ENCODE results near the gene SUN1. TPM values are rescaled to one million over a fixed set of nuclear protein-coding genes. Genes with fewer than 3 reads are reported as not detected.

Gene SUN1
- total and polyA plus RNA-seq, 10 of the 15 experiments (the other 5 are each of a cell fraction or from before 2014, with no cell fraction given) = 27.8 to 107 (median 65.8) TPM

DNA sequence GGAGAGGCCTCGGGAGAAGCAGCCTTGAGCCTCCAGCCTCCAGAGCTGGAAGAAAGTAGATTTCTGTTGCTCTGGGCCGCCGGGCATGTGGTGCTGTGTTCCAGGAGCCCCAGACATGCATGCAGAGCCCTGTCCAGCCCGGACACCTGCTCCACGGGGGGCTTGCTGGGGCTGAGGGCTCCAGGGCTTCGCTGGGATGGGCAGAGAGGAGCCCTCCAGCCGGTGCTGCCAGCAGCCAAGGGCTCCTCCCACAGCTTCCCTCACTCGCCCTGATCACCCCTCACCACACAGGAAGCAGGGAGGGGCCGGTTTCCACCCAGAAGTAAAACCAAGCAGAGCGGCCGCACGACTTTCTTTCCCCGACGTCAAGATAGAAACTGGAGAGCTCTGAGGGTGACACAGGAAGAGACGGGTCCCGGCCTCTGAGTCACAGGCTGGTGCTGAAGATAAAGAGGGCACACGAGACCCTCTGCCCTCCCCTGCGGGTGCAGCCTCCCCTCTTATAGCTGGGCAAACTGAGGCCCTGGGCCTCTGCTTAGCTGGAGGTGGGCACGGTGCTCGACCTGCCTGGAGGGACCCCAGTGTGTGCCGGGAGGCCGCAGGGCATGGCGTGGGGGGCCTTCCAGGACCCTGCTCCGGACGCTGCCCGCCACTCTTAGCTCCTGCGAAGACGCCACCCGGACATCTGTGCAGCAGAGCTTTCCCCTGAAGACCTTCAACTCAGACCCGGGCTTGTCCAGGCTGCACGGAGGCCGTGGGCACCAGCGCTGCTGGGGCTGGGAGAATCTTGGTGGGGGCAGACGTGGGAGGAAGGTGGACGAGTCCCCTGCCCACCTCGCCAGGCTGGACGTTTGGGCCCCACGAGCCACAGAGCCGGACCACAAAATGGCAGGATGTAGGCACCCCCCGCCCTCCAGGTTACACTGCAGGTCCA, 91.1 kb downstream of the SUN1 start (continued):
- TF ChIP-seq MYC (IDR thresholded peaks at IDR 0.05; ENCODE audit: insufficient read depth, insufficient read length, insufficient replicate concordance, low read length, severe bottlenecking) (no peak), FOXM1 (IDR thresholded peaks at IDR 0.05; ENCODE audit: low read depth, low read length) (peak; percentile 65; the same call in 1 of the 2 replicates), MXI1 (IDR thresholded peaks at IDR 0.05; ENCODE audit: low read depth, low read length) (peak; percentile 67; the same call in 1 of the 2 replicates), NFYA (IDR thresholded peaks at IDR 0.05; ENCODE audit: borderline replicate concordance, low read depth, low read length) (no peak), HDAC2 (IDR thresholded peaks at IDR 0.05) (no peak), NFXL1 (IDR thresholded peaks at IDR 0.05; ENCODE audit: borderline replicate concordance) (no peak), GABPA (IDR thresholded peaks at IDR 0.05; ENCODE audit: low read depth) (no peak), RELA (IDR thresholded peaks at IDR 0.05; ENCODE audit: borderline replicate concordance, partially characterized antibody) (no peak), PAX5 (IDR thresholded peaks at IDR 0.05; ENCODE audit: borderline replicate concordance, low read depth, low read length) (peak; percentile 85), ASH2L (IDR thresholded peaks at IDR 0.05; ENCODE audit: borderline replicate concordance, low read depth) (no peak), EED (IDR thresholded peaks at IDR 0.05; ENCODE audit: low read depth) (peak; percentile 87), SIX5 (IDR thresholded peaks at IDR 0.05; ENCODE audit: low read depth, low read length, severe bottlenecking) (no peak)
- TF ChIP-seq, protein P1, sequence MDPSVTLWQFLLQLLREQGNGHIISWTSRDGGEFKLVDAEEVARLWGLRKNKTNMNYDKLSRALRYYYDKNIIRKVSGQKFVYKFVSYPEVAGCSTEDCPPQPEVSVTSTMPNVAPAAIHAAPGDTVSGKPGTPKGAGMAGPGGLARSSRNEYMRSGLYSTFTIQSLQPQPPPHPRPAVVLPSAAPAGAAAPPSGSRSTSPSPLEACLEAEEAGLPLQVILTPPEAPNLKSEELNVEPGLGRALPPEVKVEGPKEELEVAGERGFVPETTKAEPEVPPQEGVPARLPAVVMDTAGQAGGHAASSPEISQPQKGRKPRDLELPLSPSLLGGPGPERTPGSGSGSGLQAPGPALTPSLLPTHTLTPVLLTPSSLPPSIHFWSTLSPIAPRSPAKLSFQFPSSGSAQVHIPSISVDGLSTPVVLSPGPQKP (IDR thresholded peaks at IDR 0.05; ENCODE audit: low read depth, low read length) = no peak
- TF ChIP-seq, protein P2, sequence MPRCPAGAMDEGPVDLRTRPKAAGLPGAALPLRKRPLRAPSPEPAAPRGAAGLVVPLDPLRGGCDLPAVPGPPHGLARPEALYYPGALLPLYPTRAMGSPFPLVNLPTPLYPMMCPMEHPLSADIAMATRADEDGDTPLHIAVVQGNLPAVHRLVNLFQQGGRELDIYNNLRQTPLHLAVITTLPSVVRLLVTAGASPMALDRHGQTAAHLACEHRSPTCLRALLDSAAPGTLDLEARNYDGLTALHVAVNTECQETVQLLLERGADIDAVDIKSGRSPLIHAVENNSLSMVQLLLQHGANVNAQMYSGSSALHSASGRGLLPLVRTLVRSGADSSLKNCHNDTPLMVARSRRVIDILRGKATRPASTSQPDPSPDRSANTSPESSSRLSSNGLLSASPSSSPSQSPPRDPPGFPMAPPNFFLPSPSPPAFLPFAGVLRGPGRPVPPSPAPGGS (IDR thresholded peaks at IDR 0.05; ENCODE audit: borderline replicate concordance, insufficient read depth, low read depth, low read length, poor library complexity, severe bottlenecking) = no peak
- TF ChIP-seq, protein P3, sequence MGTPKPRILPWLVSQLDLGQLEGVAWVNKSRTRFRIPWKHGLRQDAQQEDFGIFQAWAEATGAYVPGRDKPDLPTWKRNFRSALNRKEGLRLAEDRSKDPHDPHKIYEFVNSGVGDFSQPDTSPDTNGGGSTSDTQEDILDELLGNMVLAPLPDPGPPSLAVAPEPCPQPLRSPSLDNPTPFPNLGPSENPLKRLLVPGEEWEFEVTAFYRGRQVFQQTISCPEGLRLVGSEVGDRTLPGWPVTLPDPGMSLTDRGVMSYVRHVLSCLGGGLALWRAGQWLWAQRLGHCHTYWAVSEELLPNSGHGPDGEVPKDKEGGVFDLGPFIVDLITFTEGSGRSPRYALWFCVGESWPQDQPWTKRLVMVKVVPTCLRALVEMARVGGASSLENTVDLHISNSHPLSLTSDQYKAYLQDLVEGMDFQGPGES (IDR thresholded peaks at IDR 0.05) = no peak
- TF ChIP-seq, protein P4, sequence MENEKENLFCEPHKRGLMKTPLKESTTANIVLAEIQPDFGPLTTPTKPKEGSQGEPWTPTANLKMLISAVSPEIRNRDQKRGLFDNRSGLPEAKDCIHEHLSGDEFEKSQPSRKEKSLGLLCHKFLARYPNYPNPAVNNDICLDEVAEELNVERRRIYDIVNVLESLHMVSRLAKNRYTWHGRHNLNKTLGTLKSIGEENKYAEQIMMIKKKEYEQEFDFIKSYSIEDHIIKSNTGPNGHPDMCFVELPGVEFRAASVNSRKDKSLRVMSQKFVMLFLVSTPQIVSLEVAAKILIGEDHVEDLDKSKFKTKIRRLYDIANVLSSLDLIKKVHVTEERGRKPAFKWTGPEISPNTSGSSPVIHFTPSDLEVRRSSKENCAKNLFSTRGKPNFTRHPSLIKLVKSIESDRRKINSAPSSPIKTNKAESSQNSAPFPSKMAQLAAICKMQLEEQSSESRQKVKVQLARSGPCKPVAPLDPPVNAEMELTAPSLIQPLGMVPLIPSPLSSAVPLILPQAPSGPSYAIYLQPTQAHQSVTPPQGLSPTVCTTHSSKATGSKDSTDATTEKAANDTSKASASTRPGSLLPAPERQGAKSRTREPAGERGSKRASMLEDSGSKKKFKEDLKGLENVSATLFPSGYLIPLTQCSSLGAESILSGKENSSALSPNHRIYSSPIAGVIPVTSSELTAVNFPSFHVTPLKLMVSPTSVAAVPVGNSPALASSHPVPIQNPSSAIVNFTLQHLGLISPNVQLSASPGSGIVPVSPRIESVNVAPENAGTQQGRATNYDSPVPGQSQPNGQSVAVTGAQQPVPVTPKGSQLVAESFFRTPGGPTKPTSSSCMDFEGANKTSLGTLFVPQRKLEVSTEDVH (IDR thresholded peaks at IDR 0.05; ENCODE audit: low read depth, partially characterized antibody) = no peak
